Mucosa of rectum (tissue), 2 donors: Measurements from ENCODE around the gene OLIG3.

ENCODE experiments used
- H3K27ac ChIP-seq, 2 donors: one replicate each; pipeline ENCODE4 v1.7.0; 2013; ENCODE audit warnings: inconsistent platforms in 2 of 2, low read depth in 2 of 2, low read length in 2 of 2
- H3K27me3 ChIP-seq, 2 donors: one replicate each; pipeline ENCODE4 v1.7.0; 2013; ENCODE audit warnings: low read length in 2 of 2; ENCODE audit not compliant: control insufficient read depth in 2 of 2, insufficient read depth in 2 of 2
- H3K36me3 ChIP-seq, 2 donors: one replicate each; pipeline ENCODE4 v1.7.0; 2013; ENCODE audit warnings: low read length in 2 of 2; ENCODE audit not compliant: control insufficient read depth in 2 of 2, insufficient read depth in 2 of 2
- H3K4me1 ChIP-seq, 2 donors: one replicate each; pipeline ENCODE4 v1.7.0; 2013; ENCODE audit warnings: low read length in 2 of 2, mild to moderate bottlenecking in 1 of 2; ENCODE audit not compliant: control insufficient read depth in 2 of 2, insufficient read depth in 2 of 2
- H3K4me3 ChIP-seq, 2 donors: one replicate each; pipeline ENCODE4 v1.7.0; 2013; ENCODE audit warnings: low read length in 2 of 2
- H3K9ac ChIP-seq, 2 donors: one replicate each; pipeline ENCODE4 v1.7.0; 2013; ENCODE audit warnings: low read length in 2 of 2, low read depth in 1 of 2, mild to moderate bottlenecking in 1 of 2
- H3K9me3 ChIP-seq, 2 donors: one replicate each; pipeline ENCODE4 v1.7.0; 2013; ENCODE audit warnings: low read length in 2 of 2; ENCODE audit not compliant: control insufficient read depth in 2 of 2
- donor health status: healthy.
- donor health status: Normal muscosa, but diverticular disease.

The OLIG3 gene

GRCh38 chr6:137494281-137494987, at the start of gene OLIG3:
TSS of gene OLIG3 (minus strand) at chr6:137494394. CDS start at chr6:137494170, 224 bp downstream.
- Histone ChIP-seq H3K27me3 (peaks cover 84 to 90% of the 10 kb centered on the region in 2 donors), H3K9me3 (peaks cover 0 to 2% of the 10 kb centered on the region in 2 donors), H3K4me1 (peaks cover 7 to 8% of the 10 kb centered on the region in 2 donors), H3K9ac (no peak within 1 kb of the TSS), H3K36me3 (no peaks in the 10 kb centered on the region), H3K27ac (no peak within 1 kb of the TSS), H3K4me3 (no peak within 1 kb of the TSS)

- Histone ChIP-seq H3K36me3 (no peaks in the 10 kb centered on the region), H3K27ac (no peak overlapping the region), H3K27me3 (peaks cover 2 to 3% of the 10 kb centered on the region in 2 donors), H3K4me1 (no peaks in the 10 kb centered on the region), H3K9ac (no peak overlapping the region), H3K4me3 (no peak overlapping the region), H3K9me3 (no peaks in the 10 kb centered on the region)
Observed at GRCh38 chr6:137543114-137543513, 48.9 kb upstream of the OLIG3 start.

- Histone ChIP-seq H3K27ac (no peak overlapping the region), H3K4me3 (no peak overlapping the region), H3K4me1 (no peaks in the 10 kb centered on the region), H3K36me3 (no peaks in the 10 kb centered on the region), H3K9ac (no peak overlapping the region), H3K27me3 (peaks cover 0 to 2% of the 10 kb centered on the region in 2 donors), H3K9me3 (no peaks in the 10 kb centered on the region)
Observed at GRCh38 chr6:137542713-137543112, 48.5 kb upstream of the OLIG3 start.

GRCh38 chr6:137541534-137542063, 47.4 kb upstream of the OLIG3 start:
- Histone ChIP-seq H3K27me3 (no peaks in the 10 kb centered on the region), H3K4me1 (no peaks in the 10 kb centered on the region), H3K9ac (no peak overlapping the region), H3K36me3 (no peaks in the 10 kb centered on the region), H3K27ac (no peak overlapping the region), H3K4me3 (no peak overlapping the region), H3K9me3 (no peaks in the 10 kb centered on the region)

GRCh38 chr6:137536104-137536773, 42.0 kb upstream of the OLIG3 start:
- Histone ChIP-seq H3K27me3 (peaks cover 0 to 5% of the 10 kb centered on the region in 2 donors), H3K27ac (no peak overlapping the region), H3K9ac (no peak overlapping the region), H3K4me1 (no peaks in the 10 kb centered on the region), H3K4me3 (no peak overlapping the region), H3K36me3 (no peaks in the 10 kb centered on the region), H3K9me3 (no peaks in the 10 kb centered on the region)

GRCh38 chr6:137531376-137532092, 37.3 kb upstream of the OLIG3 start:
- H3K27ac ChIP-seq = no peak overlapping the region
- no peaks in the 10 kb centered on the region for H3K4me1 ChIP-seq
- H3K27me3 ChIP-seq = peaks cover 0 to 5% of the 10 kb centered on the region in 2 donors

GRCh38 chr6:137530404-137530803, 36.2 kb upstream of the OLIG3 start:
- H3K27me3 ChIP-seq = peaks cover 0 to 3% of the 10 kb centered on the region in 2 donors
- no peaks in the 10 kb centered on the region for H3K36me3 ChIP-seq
- no peak overlapping the region for H3K9ac ChIP-seq
- H3K27ac ChIP-seq = no peak overlapping the region
- no peaks in the 10 kb centered on the region for H3K9me3 ChIP-seq
- H3K4me3 ChIP-seq = no peak overlapping the region
- no peaks in the 10 kb centered on the region for H3K4me1 ChIP-seq

More at GRCh38 chr6:137531376-137532092, 37.3 kb upstream of the OLIG3 start:
- Histone ChIP-seq H3K4me3 (no peak overlapping the region), H3K36me3 (no peaks in the 10 kb centered on the region), H3K9me3 (no peaks in the 10 kb centered on the region), H3K9ac (no peak overlapping the region)

GRCh38 chr6:137522831-137523230, 28.6 kb upstream of the OLIG3 start:
- no peak overlapping the region for H3K27ac ChIP-seq
- H3K9me3 ChIP-seq = no peaks in the 10 kb centered on the region
- H3K4me3 ChIP-seq = no peak overlapping the region
- no peaks in the 10 kb centered on the region for H3K4me1 ChIP-seq
- H3K27me3 ChIP-seq = no peaks in the 10 kb centered on the region
- H3K9ac ChIP-seq = no peak overlapping the region
- no peaks in the 10 kb centered on the region for H3K36me3 ChIP-seq

GRCh38 chr6:137522198-137522798, 28.1 kb upstream of the OLIG3 start:
- Histone ChIP-seq H3K4me3 (no peak overlapping the region), H3K4me1 (no peaks in the 10 kb centered on the region), H3K27me3 (peaks cover 0 to 2% of the 10 kb centered on the region in 2 donors), H3K9ac (no peak overlapping the region), H3K9me3 (no peaks in the 10 kb centered on the region), H3K27ac (no peak overlapping the region), H3K36me3 (no peaks in the 10 kb centered on the region)
